ENCODE measurements around the gene TEX14.

The TEX14 gene

DNA sequence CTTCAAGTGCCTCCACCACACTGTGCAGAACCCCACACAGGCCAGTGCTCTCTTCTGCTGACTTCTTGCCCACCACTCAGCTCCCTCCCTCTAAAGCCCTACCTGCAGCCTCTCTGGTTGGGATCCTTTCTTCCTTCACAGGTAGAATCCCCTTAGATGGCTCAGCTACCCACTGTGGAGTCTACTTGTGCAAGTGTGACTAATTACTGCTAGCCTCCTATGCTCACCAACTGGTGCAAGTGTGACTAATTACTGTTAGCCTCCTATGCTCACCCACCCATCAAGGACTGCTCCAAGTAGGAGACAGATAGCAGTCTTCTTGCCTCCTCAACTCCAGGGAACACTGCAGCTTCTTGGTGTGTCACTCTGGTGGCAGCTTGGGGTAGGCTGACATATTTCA lies 43.6 kb downstream of the TEX14 start:
- no peak for DNase-seq (ENCODE audit: low read depth, low spot score)

DNA sequence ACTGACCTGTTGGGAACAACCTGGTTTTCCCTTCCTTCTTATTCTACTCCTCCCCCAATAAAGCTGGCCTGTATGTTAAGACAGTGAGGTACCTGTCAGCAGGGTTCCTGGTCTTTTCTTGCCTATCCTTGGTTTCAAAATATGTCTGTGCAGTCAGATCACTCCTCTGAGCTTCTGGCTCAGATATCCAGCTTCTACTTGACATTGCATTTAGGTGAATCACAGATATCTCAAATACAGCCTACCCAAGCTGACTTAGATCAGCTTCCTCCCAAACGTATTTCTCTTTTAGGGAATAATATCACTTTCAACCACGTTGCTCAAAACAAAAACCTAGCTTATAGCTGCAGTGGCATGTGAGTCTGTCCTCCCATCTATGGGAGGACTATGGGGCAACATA lies 48.7 kb downstream of the TEX14 start:
- no peak for DNase-seq (ENCODE audit: low read depth, low spot score)

DNA sequence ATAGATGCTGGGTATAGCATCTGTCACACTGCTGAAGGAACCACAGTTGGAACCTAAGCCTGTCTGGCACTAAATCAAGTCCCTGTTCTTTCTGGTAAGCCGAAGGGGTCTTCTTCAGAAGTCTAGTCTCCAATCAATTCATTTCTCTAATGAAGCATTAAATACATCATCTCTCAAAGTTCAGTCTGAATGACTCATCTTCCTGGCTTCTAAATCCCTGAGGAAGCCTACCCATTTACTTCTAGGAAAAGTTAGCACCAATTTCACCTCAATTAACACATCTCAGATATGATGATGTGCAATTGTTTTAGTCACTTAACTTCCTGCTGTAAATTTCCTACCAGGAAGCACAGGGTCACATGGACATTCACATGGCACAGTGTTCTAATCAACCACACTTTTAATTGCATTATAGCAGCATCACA lies 49.9 kb downstream of the TEX14 start:
- no peak for DNase-seq (ENCODE audit: low read depth, low spot score)

DNA sequence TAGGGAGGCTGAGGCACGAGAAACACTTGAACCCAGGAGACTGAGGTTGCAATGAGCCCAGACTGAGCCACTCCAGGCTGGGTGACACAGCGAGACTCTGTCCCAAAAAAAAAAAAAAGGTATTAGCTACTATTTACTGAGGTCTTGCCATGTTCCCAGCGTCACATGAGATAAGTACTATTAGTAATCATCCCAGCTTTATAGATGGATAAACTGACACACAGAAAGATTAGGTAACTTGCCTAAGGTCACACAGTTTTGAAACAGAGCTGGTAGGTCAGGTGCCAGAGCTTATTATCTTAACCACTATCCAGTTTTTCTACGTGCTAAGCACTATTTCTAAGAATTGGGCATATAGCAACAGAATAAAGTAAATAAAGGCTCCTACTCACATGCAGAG lies 51.6 kb downstream of the TEX14 start:
- DNase-seq (ENCODE audit: low read depth, low spot score): no peak

DNA sequence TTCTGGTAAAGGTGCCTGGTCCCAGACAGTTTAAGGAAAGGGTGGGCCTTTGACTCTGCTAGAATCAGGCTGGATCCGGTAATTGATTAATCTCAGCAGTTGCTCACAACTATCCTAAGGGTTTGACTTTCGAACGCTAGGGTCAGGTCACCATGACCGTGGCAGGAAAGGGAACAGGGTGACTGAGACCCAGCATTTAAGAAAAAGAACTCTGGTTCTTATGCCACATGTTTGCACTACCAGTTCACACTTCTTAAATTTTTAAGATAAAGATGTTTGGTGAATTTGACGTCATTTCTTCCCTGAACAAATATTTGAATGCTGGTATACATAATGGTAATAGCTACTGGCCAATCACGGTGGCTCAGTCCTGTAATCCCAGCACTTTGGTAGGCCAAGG lies 52.2 kb downstream of the TEX14 start:
- no peak for DNase-seq (ENCODE audit: low read depth, low spot score)

DNA sequence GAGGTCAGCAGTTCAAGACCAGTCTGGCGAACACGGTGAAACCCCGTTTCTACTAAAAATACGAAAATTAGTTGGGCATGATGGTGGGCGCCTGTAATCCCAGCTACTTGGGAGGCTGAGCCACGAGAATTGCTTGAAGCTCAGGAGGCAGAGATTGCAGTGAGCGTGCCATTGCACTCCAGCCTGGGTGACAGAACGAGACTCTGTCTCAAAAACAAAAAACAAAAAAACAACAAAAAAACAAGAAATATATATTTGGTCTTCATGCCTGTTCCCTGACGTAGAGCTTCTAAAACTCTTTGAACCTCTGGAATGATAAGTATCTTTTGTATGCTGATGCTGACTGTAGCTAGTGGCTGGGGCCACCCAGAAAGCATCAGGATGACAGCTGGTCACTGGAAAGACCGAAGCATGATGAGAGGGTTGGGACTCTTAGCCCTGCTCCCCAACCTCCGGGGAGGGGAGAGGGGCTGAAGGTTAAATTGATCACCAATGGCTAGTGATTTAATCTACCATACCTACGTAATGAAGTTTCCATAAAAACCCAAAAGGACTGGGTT lies 54.8 kb downstream of the TEX14 start:
- DNase-seq (ENCODE audit: low read depth, low spot score): no peak

DNA sequence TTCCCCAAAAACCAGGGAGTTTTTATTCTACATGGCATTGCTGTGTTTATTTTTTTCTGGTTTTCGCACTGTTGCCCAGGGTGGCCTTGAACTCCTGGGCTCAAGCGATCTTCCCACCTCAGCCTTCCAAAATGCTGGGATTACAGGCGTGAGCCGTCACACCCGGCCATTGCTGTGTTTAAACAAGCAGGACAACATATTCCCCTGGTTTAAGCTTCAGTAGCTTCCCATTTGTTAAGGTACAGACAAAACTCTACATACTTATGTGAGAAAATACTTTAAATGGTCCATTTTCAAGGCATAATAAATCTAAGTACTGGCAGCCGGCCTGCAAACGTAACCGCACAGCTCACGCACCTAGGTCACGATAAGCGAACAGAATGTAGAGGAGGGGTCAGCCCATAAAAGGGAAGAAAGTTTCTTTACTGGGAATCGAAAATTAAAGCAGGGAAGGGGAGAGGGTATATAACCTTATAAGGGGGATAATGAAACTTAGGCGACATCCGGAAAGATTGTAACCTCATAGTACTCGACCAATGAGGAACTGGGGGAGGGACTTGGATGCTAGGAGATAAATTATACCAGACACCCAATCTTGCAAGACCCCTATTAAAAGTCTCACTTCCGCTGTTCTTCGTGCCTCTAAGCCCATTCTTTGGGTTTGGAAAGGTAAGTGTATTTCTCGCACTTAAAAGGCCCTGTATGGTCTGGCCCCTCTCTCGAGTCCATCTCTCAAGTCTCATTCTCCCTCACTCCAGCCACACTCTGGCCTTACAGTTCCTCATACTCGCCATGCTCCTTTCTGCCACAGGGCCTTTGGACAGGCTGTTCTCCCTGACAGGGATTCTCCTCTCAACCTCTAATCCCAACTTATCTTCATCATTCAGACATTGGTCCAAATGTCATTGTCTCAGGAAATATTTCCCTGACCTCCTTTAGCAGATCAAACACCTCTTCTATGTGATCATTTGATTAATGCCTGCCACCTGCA lies 59.2 kb downstream of the TEX14 start:
- DNase-seq (ENCODE audit: low read depth, low spot score): no peak

DNA sequence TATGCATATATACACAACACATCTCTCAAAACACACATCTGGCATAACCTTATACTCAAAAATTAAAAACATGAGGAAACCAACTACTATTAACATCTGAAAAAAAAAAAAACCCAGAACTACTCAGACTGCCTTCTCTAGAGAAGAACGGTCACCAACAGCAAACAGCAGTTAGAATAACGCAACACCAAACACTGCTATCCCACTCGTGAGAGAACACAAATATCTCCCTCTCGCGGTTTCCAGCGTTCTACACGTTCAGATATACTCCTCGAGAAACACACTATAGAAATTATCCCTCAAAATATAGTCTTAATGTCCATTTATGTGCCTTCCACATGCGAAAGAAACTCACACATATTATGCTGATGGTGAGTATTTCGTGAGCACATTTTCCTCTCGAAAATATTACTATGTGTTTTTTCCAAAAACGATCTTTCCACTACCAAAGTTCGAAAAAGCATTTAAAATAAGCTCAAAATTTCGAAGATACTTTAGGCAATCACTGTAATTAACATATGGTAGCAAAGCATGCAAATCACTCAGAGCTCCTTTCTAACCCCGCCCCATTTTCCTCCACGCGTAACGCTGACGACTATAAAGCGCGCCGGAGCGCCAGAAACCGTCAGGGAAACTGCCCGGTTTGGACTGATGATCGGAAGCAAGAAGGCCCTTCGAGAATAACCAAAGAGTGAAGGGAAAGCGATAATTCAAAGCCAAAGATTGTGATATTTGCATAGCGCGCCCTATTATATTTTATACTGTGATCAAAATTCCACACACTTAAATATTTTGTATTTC lies 60.1 kb downstream of the TEX14 start:
- DNase-seq (ENCODE audit: low read depth, low spot score): peak; percentile 98

DNA sequence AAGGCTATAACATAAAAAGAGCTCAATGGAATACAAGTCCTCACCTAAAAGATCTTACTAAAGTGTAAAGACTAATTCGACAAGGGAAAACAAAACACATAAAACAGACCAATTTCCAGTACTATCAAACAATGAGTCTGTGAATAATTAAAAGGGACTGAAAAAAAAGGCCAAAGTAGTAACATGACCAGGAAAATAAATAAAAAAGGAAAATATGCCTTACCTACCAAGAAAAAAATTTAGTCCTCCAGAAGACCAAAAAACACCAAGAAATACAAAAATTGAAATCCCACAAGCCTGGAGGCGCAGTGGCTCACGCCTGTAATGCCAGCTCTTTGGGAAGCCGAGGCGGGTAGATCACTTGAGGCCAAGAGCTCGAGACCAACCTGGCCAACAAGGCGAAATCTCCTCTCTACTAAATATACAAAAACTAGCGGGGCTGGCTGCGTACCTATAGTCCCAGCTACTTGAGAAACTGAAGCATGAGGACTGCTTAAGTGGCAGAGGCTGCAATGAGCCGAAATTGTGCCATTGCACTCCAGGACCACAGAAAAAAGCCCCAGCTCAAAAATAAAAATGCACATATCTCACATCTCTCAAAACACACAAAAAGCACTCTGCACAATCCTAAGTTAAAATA lies 60.8 kb downstream of the TEX14 start:
- DNase-seq (ENCODE audit: low read depth, low spot score): peak; percentile 93

DNA sequence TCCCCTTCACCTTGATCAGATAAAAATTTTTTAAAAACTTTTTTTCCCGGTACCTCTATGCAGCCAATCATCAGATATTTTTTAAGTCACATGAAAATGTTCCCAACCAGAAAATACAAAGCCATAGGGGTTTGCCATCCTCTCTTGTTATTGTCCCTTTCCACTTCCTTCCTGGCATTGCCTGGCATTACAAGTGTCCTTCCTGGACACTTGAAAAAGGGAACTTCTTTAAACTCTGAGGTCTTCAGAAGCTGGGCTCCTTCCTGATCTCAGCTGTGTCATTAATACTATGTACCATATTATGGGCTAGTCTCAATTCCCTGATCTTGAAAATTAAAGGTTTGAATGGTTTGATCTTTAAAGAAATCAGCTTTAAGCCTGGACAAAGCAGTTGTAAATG lies 64.9 kb downstream of the TEX14 start:
- no peak for DNase-seq (ENCODE audit: low read depth, low spot score)

DNA sequence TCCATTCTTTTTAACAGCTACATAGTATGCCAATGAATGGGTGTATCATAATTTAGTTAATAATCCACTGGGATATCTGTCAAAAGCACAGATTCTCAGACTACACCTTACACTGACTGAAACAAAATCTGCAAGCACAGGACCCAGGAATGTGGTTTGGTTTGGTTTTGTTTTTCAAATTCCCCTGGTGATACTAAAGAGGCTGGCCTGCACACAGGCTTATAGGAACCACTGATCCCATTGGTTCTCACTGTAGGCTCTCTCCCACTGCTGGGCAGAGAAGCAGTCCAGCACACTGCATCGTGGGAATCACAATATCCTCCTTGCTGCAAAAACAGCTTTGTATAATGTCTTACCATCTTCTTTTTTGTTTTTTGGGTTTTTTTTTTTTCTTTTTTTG lies 67.1 kb downstream of the TEX14 start:
- DNase-seq (ENCODE audit: low read depth, low spot score): peak; percentile 3

DNA sequence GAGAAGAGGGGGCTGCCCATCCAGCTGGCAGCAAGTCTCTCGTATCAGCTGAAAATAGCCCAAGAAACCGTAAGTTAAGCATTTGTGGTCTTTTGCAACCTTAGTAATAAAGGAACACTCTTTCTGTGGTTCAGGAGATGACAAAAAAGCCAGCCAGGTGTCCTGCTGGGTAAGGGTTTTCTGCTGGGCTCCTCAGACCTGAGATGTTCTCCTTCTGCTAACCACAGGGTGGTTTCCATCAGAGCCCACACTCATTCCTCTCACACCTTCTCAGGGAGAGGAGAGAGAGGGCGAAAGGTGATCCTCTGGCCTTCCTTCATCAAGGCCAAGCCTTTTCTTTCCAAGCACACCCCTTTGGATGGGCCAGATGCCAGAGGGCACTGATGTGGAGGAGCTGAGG lies 70.7 kb downstream of the TEX14 start:
- no peak for DNase-seq (ENCODE audit: low read depth, low spot score)

DNA sequence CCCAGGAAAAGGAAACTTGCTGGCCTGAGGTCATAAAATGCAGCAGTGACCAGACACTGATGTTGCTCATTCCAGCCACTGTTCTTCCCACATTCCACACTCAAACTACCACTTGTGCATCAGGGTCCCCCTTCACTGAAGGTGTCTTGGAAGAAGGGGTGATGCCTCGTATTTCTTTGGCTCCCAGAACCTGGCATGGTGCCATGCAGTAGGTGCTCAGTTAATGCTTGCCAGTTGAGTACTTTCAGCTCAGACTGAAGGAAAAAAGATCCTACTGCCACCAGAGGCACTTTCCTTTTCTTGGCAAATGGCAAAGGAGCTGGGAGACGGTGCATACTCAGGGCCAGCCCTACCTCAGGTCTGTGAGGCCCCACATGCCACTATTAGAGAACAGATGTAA lies 73.5 kb downstream of the TEX14 start:
- DNase-seq (ENCODE audit: low read depth, low spot score): no peak

DNA sequence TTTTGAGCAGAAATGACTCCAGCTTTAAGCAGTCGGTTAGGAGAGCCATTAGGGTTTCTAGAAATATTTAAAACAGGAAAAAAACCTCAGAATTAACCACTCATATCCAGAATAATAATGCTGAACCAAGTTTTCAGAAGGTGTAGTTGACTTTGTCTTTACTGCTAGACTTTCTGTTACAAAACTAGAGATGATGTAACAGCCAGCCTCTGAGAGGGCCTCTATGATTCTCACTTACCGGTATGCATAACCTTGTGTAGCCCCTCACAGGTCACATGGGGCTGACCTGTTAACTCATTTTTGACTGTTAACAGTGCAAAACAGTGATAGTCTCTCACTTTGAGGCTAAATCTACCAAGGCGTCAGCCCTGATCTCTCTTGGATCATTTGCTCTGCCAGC lies 74.3 kb downstream of the TEX14 start:
- no peak for DNase-seq (ENCODE audit: low read depth, low spot score)

DNA sequence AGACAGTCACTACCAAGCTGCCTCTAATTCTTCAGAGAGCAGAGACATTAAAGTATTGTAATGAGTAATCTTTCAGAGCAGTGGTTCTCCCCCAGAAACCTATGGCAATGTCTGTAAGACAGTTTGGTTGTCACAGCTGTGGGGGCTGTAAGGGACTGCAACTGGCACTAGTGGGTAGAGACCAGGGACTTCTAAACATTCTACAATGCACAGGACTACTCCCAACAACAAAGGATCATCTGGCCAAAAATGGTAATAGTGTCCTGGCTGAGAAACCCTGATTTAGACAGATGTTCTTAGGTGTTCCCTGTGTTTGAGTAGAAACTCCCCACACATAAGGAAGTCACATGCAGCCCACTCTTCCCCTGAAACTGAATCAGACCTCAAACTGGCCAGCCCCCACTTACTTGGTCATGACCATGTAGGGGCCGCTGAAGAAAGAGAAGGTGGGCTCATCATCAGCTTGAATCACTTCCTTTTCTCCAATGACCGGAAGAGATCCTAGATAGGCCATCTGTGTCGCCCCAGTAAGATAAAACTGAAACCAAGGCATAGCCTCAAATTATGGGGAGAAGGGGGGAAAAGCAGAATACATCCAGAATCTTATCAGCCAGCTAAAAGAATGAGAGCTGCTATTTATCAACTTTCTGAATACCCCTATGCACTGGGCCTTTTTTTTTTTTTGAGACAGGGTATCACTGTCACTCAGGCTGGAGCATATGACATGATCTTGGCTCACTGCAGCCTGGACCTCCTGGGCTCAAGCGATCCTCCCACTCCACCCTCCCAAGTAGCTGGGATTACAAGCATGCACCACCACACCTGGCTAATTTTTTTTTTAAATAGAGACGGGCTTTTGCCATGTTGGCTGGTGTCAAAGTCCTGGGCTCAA lies 75.8 kb downstream of the TEX14 start:
- DNase-seq (ENCODE audit: low read depth, low spot score): no peak

DNA sequence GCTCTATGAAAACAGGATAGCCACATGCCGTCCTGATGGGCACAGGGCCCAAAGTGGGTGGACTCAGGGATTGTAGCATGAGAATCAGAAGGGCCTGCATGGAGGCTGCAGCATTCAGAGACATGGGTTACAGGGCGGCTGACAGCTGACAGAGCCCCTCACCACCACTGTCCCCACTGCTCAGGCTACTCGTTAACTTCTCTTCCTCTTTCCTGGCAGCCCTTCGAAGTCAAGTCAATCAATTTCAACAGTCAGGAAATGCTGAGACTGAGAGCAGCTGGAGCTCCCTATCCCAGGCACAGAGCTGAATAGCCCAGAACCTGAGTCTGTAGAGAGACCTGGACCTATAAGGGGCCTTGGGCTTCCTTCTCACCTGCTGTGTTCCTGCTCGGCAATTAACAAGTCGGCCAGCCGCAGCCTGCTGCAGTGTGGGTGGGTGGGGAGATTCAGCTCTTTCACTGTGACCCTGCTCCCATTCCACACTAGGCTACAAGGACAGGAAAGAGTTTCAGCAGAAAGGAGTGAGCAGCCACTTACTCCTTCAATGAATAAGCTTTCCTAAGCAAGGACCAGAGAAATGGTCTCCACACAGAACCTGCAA lies 76.9 kb downstream of the TEX14 start:
- DNase-seq (ENCODE audit: low read depth, low spot score): peak; percentile 21

DNA sequence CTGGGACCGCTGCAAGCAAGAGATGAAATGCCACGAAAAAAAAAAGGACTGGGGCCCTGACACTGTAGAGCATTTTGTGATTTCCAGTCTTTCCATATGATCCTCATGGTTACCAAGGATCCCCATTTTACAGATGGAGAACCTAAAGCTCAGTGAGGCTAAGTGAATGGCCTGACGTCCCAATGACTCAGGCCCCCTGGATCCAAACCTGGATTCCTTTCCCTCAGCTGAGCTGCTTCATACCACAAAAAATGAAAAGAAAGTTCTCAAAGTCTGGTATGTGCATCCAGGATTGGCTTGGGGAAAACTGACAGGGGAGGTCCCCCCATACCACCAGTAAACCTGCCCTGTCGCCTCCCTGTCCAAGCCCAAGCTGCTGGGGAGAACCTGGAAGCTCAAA lies 80.5 kb downstream of the TEX14 start:
- no peak for DNase-seq (ENCODE audit: low read depth, low spot score)

DNA sequence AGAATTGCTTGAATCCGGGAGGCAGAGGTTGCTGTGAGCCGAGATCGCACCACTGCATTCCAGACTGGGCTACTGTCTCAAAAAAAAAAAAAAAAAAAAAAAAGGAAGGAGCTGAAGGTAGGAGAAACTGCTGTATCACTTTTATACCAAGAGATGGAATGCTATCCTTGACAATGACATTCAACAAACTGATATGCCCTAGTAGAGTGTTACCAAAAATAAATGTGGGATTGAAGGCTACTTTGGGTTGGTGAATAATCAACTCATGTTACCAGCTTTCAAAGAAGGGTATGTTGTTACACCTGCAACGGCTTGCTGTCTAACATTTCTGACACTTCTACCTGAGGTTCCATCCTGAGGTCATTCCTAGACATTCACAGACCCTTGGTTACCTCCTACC lies 84.9 kb downstream of the TEX14 start:
- no peak for DNase-seq (ENCODE audit: low read depth, low spot score)

DNA sequence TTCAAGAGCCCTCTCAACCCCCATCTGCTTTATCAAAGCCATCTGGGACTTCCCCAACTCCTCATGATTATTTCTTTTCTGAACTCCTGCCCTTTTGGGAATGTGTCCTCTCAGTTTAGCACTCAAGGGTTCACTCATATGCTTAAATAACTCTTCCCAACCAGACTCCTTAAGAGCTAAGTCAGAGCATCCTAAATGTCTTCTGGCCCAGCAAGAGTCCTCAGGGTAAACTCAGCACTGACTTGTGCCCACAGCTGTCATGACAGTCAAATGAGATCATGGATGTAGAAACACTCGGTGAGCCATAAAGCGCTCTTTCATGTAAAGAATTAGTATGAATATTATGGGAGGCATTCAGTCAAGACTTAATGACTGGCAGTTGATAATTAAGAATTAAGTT lies 85.9 kb downstream of the TEX14 start:
- no peak for DNase-seq (ENCODE audit: low read depth, low spot score)

DNA sequence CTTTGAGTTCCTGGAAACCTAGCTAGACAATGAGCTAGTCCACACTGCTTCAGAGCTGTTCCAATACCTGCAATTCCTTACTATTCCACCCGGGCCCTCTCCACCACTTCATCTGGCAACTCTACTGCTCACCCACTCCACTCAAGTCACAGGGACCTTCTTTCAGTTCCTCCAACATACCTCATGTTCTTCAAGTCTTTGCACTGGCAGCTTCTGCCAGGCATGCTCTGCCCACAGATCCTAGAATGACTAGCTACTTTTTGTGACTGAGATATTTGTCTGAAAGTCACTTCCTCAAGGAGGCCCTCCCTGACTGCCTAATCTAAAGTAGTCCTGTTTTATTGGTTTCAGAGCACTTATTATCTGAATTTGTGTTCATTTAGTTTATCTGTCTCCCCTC lies 86.4 kb downstream of the TEX14 start:
- DNase-seq (ENCODE audit: low read depth, low spot score): no peak

DNA sequence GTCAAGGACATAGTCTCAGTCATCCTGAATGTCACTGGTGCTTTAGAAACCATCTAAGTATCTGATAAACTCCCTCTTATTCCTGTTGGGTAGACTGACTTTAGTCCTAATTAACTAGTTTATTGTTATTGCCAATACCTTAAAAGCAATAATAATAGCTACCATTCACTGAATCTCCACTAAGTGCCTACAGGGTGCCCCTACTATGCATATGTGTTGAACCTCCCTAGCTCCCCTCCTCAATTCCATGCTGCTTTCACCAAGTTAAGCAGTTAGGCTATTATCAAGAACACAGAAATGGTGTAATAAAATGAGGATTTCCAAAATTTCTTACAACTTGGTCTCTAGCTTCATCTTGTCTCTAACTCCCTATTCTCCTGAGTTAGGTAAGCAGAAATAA lies 89.9 kb downstream of the TEX14 start:
- DNase-seq (ENCODE audit: low read depth, low spot score): no peak
